SK-N-SH (cell line): ENCODE data around the gene SPOCK1.

Experiments
- TF ChIP-seq, protein P1 (sequence below): fragments of 200-600 bp; sonication (generic); IDR thresholded peaks from 2 replicates; pipeline ENCODE4 v1.6.1; 2017; ENCODE audit warnings: antibody characterized with exemption, mild to moderate bottlenecking, moderate library complexity
- TF ChIP-seq, protein P2 (sequence below): IDR thresholded peaks from 2 replicates; pipeline ENCODE4 v1.6.1; 2012; ENCODE audit warnings: mild to moderate bottlenecking, low read depth, low read length, moderate library complexity
- TF ChIP-seq, protein P3 (sequence below): IDR thresholded peaks from 2 replicates; pipeline ENCODE4 v1.4.0; 2012; ENCODE audit warnings: low read depth, borderline replicate concordance
- TF ChIP-seq, protein P4 (sequence below): IDR thresholded peaks from 2 replicates; pipeline ENCODE4; 2012
- TF ChIP-seq, protein P5 (sequence below): IDR thresholded peaks from 2 replicates; pipeline ENCODE4 v1.4.0; 2012; ENCODE audit warnings: low read depth

DNA sequence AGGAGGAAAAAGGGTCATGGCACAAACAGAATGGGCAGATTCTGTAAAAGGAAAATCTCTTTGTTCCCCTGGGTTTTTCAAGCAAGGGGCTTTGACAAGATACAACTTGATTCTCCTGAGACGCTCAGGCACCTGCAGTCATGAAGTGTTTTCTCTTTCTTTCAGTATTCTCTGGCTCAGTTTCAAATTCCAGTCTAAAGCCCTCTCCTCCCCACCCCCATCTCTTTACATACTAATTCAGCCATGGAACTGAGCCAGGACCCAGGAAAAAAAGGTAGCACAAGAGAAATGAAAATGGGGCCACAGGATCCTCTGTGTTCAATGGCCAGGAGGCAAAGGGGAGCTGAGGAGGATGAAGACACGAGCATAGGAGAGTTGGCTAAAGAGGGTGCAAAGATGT lies 408.4 kb downstream of the SPOCK1 start:
- TF ChIP-seq, protein P1, sequence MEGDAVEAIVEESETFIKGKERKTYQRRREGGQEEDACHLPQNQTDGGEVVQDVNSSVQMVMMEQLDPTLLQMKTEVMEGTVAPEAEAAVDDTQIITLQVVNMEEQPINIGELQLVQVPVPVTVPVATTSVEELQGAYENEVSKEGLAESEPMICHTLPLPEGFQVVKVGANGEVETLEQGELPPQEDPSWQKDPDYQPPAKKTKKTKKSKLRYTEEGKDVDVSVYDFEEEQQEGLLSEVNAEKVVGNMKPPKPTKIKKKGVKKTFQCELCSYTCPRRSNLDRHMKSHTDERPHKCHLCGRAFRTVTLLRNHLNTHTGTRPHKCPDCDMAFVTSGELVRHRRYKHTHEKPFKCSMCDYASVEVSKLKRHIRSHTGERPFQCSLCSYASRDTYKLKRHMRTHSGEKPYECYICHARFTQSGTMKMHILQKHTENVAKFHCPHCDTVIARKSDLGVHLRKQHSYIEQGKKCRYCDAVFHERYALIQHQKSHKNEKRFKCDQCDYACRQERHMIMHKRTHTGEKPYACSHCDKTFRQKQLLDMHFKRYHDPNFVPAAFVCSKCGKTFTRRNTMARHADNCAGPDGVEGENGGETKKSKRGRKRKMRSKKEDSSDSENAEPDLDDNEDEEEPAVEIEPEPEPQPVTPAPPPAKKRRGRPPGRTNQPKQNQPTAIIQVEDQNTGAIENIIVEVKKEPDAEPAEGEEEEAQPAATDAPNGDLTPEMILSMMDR: no peak
- TF ChIP-seq, protein P2, sequence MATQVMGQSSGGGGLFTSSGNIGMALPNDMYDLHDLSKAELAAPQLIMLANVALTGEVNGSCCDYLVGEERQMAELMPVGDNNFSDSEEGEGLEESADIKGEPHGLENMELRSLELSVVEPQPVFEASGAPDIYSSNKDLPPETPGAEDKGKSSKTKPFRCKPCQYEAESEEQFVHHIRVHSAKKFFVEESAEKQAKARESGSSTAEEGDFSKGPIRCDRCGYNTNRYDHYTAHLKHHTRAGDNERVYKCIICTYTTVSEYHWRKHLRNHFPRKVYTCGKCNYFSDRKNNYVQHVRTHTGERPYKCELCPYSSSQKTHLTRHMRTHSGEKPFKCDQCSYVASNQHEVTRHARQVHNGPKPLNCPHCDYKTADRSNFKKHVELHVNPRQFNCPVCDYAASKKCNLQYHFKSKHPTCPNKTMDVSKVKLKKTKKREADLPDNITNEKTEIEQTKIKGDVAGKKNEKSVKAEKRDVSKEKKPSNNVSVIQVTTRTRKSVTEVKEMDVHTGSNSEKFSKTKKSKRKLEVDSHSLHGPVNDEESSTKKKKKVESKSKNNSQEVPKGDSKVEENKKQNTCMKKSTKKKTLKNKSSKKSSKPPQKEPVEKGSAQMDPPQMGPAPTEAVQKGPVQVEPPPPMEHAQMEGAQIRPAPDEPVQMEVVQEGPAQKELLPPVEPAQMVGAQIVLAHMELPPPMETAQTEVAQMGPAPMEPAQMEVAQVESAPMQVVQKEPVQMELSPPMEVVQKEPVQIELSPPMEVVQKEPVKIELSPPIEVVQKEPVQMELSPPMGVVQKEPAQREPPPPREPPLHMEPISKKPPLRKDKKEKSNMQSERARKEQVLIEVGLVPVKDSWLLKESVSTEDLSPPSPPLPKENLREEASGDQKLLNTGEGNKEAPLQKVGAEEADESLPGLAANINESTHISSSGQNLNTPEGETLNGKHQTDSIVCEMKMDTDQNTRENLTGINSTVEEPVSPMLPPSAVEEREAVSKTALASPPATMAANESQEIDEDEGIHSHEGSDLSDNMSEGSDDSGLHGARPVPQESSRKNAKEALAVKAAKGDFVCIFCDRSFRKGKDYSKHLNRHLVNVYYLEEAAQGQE: no peak
- TF ChIP-seq, protein P3, sequence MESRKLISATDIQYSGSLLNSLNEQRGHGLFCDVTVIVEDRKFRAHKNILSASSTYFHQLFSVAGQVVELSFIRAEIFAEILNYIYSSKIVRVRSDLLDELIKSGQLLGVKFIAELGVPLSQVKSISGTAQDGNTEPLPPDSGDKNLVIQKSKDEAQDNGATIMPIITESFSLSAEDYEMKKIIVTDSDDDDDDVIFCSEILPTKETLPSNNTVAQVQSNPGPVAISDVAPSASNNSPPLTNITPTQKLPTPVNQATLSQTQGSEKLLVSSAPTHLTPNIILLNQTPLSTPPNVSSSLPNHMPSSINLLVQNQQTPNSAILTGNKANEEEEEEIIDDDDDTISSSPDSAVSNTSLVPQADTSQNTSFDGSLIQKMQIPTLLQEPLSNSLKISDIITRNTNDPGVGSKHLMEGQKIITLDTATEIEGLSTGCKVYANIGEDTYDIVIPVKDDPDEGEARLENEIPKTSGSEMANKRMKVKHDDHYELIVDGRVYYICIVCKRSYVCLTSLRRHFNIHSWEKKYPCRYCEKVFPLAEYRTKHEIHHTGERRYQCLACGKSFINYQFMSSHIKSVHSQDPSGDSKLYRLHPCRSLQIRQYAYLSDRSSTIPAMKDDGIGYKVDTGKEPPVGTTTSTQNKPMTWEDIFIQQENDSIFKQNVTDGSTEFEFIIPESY: no peak
- TF ChIP-seq, protein P4, sequence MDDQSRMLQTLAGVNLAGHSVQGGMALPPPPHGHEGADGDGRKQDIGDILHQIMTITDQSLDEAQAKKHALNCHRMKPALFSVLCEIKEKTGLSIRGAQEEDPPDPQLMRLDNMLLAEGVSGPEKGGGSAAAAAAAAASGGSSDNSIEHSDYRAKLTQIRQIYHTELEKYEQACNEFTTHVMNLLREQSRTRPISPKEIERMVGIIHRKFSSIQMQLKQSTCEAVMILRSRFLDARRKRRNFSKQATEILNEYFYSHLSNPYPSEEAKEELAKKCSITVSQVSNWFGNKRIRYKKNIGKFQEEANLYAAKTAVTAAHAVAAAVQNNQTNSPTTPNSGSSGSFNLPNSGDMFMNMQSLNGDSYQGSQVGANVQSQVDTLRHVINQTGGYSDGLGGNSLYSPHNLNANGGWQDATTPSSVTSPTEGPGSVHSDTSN: no peak
- TF ChIP-seq, protein P5, sequence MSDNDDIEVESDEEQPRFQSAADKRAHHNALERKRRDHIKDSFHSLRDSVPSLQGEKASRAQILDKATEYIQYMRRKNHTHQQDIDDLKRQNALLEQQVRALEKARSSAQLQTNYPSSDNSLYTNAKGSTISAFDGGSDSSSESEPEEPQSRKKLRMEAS: no peak
